GM12892 (cell line): ENCODE data around the gene PHF1.

Experiments
- POLR2A ChIP-seq: IDR thresholded peaks from 2 replicates; pipeline ENCODE4 v1.6.1; 2011; ENCODE audit warnings: low read depth, low read length, control low read depth
- POLR2AphosphoS5 ChIP-seq: IDR thresholded peaks from 2 replicates; pipeline ENCODE4 v1.6.1; 2011; ENCODE audit warnings: low read depth, low read length, control low read depth
- TAF1 ChIP-seq: IDR thresholded peaks from 2 replicates; pipeline ENCODE4 v1.6.1; 2011; ENCODE audit warnings: low read depth, mild to moderate bottlenecking, control low read depth, low read length, borderline replicate concordance

- TF ChIP-seq POLR2AphosphoS5 = no peak
- TF ChIP-seq TAF1 = no peak
- no peak for TF ChIP-seq POLR2A
These were observed 42.7 kb downstream of the PHF1 start for GRCh38 chr6:33453393-33454008.
